HFFc6 (cell line): Measurements from ENCODE around the gene FHDC1. TPM values are rescaled to one million over a fixed set of nuclear protein-coding genes. Genes with fewer than 3 reads are reported as not detected.

Source experiments
- DNase-seq: peaks from one replicate; pipeline ENCODE4 v3.0.0-alpha.2; 2018
- H3K27ac Mint-ChIP-seq: 2 replicates; pipeline ENCODE4 v1.8.0; 2020; ENCODE audit warnings: mild to moderate bottlenecking, mixed read lengths
- H3K27me3 Mint-ChIP-seq: 2 replicates; pipeline ENCODE4 v1.8.0; 2021; ENCODE audit warnings: mild to moderate bottlenecking, moderate library complexity, mixed read lengths; ENCODE audit not compliant: insufficient read depth
- H3K36me3 Mint-ChIP-seq: 2 replicates; pipeline ENCODE4 v1.8.0; 2021; ENCODE audit warnings: low read depth, mixed read lengths
- H3K4me1 Mint-ChIP-seq: 2 replicates; pipeline ENCODE4 v1.8.0; 2020; ENCODE audit warnings: low read depth, mixed read lengths
- H3K4me3 Mint-ChIP-seq: 2 replicates; pipeline ENCODE4 v1.8.0; 2020; ENCODE audit warnings: mild to moderate bottlenecking, moderate library complexity, mixed read lengths
- H3K9me3 Mint-ChIP-seq: 2 replicates; pipeline ENCODE4 v1.8.0; 2020; ENCODE audit warnings: mild to moderate bottlenecking, mixed read lengths
- CTCF ChIP-seq: fragments of 200-600 bp; sonication (generic); IDR thresholded peaks from 2 replicates; pipeline ENCODE4 v1.5.0; 2021; ENCODE audit warnings: antibody characterized with exemption, mild to moderate bottlenecking
- total RNA-seq, 6 experiments: library from RNA; stranded (reverse); fragmentation: NEBNext Ultra II Directional; extraction: Animal tissue kit (Norgen Biotek cat#: 25700); gene quantifications; 2 replicates in 1 of 6; 3 replicates in 5 of 6; pipeline ENCODE4 v1.2.3, GENCODE V29; 2021

Gene FHDC1
- total RNA-seq, 6 experiments from 2014 or later = 0.19 to 0.66 (median 0.28) TPM

- Mint-ChIP-seq H3K36me3 (no peaks in the 10 kb centered on the region), H3K4me1 (peaks cover 12% of the 10 kb centered on the region), H3K27ac (no peak overlapping the region), H3K9me3 (no peaks in the 10 kb centered on the region), H3K27me3 (peaks cover 11% of the 10 kb centered on the region), H3K4me3 (no peak overlapping the region)
- no peak for DNase-seq
- TF ChIP-seq CTCF = no peak
These were observed 74.0 kb downstream of the FHDC1 start for GRCh38 chr4:153010146-153010545.

- Mint-ChIP-seq H3K27ac (no peak overlapping the region), H3K9me3 (no peaks in the 10 kb centered on the region), H3K27me3 (peaks cover 20% of the 10 kb centered on the region), H3K4me1 (peaks cover 12% of the 10 kb centered on the region), H3K4me3 (no peak overlapping the region), H3K36me3 (no peaks in the 10 kb centered on the region)
- no peak for TF ChIP-seq CTCF
- peak; percentile 2 for DNase-seq
These were observed 77.3 kb downstream of the FHDC1 start for GRCh38 chr4:153013202-153013977.

- no peaks in the 10 kb centered on the region for H3K9me3 Mint-ChIP-seq
- TF ChIP-seq CTCF = no peak
- DNase-seq = peak; percentile 21
These were observed 78.3 kb downstream of the FHDC1 start for GRCh38 chr4:153014460-153014859.

GRCh38 chr4:153016592-153016991, 80.5 kb downstream of the FHDC1 start:
- H3K27ac Mint-ChIP-seq = no peak overlapping the region
- H3K9me3 Mint-ChIP-seq = no peaks in the 10 kb centered on the region
- H3K36me3 Mint-ChIP-seq = no peaks in the 10 kb centered on the region
- no peak overlapping the region for H3K4me3 Mint-ChIP-seq
- peaks cover 12% of the 10 kb centered on the region for H3K4me1 Mint-ChIP-seq
- peaks cover 27% of the 10 kb centered on the region for H3K27me3 Mint-ChIP-seq
- TF ChIP-seq CTCF = no peak
- no peak for DNase-seq

More at GRCh38 chr4:153014460-153014859, 78.3 kb downstream of the FHDC1 start:
- no peaks in the 10 kb centered on the region for H3K36me3 Mint-ChIP-seq
- peaks cover 22% of the 10 kb centered on the region for H3K27me3 Mint-ChIP-seq
- peaks cover 12% of the 10 kb centered on the region for H3K4me1 Mint-ChIP-seq
- H3K4me3 Mint-ChIP-seq = no peak overlapping the region
- no peak overlapping the region for H3K27ac Mint-ChIP-seq

- no peak overlapping the region for H3K27ac Mint-ChIP-seq
- no peak for TF ChIP-seq CTCF
- H3K9me3 Mint-ChIP-seq = no peaks in the 10 kb centered on the region
- DNase-seq = no peak
- H3K36me3 Mint-ChIP-seq = no peaks in the 10 kb centered on the region
- H3K27me3 Mint-ChIP-seq = peaks cover 29% of the 10 kb centered on the region
- peaks cover 12% of the 10 kb centered on the region for H3K4me1 Mint-ChIP-seq
- no peak overlapping the region for H3K4me3 Mint-ChIP-seq
These were observed 81.9 kb downstream of the FHDC1 start for GRCh38 chr4:153018031-153018430.
